NB4 (cell line): ENCODE measurements around the gene LAMA3.

ENCODE experiments used
- CTCF ChIP-seq: IDR thresholded peaks from one replicate; pipeline ENCODE4 v1.5.1; 2012; ENCODE audit warnings: low read depth, low read length
- MAX ChIP-seq: IDR thresholded peaks from 2 replicates; pipeline ENCODE4 v1.6.1; 2011; ENCODE audit warnings: low read depth, low read length
- MYC ChIP-seq: IDR thresholded peaks from 2 replicates; pipeline ENCODE4 v1.6.1; 2011; ENCODE audit warnings: low read depth, low read length
- POLR2A ChIP-seq: IDR thresholded peaks from 2 replicates; pipeline ENCODE4 v1.6.1; 2011; ENCODE audit warnings: mild to moderate bottlenecking; ENCODE audit not compliant: insufficient read length; ENCODE audit errors: extremely low read depth

- TF ChIP-seq CTCF (no peak), POLR2A (no peak), MAX (no peak), MYC (no peak)
Observed at GRCh38 chr18:23939896-23940295, 250.6 kb downstream of the LAMA3 start.
